Activated T-cell treated with anti-CD3 and anti-CD28 coated beads for 4 hours (primary cell): ENCODE measurements around the gene SYNE3.

Experiments
- DNase-seq: peaks from one replicate; pipeline ENCODE4 v3.0.0-alpha.2; 2020

The SYNE3 gene

DNA sequence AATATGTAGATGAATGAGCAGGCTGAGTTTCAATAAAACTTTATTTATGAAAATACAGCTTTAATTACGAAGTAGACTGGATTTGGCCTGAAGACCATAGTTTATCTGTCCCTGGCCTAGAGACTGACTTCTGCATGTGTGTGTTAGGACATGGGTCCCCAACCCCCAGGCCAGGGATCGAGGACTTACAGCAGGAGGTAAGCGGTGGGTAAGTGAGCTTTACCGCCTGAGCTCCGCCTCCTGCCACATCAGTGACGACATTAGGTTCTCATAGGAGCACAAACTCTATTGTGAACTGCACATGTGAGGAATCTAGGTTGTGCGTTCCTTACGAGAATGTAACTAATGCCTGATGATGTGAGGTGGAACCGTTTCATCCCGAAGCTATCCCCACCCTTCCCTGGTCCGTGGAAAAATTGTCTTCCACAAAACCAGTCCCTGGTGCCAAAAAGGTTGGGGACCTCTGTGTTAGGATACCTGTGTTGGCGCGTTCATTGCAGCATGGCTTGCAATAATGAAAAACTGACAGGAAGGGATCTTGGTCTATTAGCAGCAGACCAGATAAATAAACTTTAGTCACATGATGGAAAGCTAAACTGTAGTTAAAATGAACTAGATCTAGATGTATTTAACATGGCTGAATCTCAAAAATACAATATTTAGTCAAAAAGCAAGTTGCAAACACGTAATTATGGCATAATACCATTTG is 22.5 kb upstream of the SYNE3 start:
- DNase-seq = no peak

- no peak for DNase-seq
Observed at GRCh38 chr14:95537298-95538089, 21.0 kb upstream of the SYNE3 start.

DNA sequence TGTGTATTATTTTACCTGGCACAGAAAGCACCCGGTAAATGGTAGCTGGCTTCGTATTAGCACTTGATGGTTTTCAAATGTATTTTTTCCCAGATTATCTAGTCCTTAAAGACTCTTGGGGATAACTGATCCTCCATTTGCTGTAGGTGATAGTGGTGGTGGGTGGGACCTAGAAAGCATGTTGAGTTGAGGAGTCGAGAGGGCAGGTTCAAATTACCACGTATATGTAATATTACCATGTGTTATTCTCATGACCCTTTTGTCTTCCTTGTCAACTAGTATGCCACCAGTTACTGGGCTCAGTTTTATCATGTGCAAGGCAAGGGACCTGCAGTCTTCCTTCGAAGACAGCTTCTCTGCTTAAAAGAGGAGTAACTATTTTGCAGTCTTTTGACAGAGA is 20.2 kb upstream of the SYNE3 start:
- DNase-seq = no peak

DNA sequence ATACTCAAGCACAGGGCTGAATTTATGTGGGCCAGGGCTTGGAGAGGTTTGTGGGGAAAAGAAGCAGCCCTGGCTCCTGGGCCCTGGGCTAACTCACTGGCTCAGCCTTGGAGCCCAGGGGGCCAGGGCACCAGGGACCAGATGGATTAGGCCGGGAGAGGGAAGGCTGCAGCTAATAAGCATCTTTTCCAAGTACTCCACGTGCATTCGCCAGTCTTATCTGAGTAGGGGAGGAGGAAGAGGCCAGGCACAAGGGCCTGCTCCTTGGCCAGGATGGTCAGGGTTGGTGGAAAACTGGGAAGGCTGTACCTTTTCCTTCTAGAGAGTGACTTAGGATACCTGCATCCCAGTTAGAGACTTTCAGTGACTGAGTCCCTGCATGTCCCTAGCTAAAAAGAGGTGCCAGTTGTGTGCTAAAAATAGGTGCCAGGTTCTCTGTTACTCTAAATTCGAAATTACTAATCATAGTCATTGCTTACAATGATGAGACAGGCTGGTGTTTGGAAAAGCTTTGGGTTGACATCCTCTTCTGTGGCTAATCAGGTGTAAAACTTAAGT is 19.7 kb upstream of the SYNE3 start:
- no peak for DNase-seq

- DNase-seq = no peak
Observed at GRCh38 chr14:95535226-95536021, 19.0 kb upstream of the SYNE3 start.

DNA sequence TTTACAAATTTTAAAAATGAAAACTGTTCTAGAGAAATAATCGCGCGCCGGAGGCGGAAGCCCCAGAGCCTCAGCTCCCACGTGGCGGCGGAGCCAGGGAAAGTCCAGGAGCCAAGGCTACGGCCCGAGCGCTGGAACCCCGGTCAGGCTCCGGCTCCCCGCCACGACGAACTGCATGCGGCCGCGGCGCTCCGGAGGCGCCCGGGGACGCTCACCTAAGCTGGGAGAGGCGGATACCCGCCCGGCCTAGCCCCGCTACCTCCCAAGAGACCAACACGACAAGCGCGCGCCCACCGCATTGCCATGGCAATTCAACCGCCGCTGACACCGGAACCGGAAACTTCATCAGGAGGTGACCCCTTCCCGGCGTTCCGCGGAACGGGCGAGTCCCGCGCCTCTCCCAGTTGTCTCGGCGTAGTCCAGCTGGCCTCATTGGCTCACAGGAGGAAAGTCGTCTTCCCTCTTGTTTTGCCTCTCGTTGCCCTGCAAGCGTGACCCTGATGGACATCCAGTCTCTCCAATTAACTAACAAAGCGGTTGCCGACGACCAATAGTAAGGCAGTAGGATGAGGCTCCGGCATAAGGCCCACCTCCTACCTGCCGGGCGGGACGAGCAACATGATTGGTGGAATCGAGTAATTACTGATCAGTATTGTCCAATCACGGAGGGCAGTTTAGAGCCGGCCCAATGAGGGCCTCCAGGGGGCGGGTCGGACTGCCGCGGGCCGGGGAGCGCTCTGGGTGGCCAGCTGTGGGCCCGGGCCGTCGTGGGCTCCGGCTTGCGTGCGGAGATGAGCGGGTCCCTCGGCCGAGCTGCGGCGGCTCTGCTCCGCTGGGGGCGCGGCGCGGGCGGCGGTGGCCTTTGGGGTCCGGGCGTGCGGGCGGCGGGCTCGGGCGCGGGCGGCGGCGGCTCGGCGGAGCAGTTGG is 18.1 kb upstream of the SYNE3 start, which contains the start of gene GLRX5:
Gene GLRX5 (plus strand): TSS at position 752 of the 927 bp plus-strand sequence. CDS start 40 bp downstream, at position 792.
- DNase-seq = peak; percentile 94

DNA sequence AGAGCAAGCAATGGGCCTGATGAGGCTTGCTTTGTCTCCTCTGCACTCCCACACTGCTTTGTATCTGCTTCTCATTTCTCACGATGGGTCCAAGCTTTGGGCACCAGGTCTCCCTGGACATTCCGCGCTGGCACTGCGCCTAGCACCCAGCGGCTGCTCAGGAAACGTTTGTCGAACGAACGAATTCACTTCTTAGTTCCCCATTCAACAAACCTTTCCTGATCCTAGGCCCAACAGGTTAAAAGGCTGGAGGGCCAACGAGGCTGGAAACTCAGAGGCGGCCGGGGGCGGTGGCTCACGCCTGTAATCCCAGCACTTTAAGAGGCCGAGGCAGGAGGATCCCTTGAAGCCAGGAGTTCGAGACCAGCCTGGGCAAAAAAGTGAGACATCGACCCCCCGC is 17.4 kb upstream of the SYNE3 start:
- DNase-seq = no peak

- no peak for DNase-seq
Observed at GRCh38 chr14:95533391-95533821, 17.0 kb upstream of the SYNE3 start.

DNA sequence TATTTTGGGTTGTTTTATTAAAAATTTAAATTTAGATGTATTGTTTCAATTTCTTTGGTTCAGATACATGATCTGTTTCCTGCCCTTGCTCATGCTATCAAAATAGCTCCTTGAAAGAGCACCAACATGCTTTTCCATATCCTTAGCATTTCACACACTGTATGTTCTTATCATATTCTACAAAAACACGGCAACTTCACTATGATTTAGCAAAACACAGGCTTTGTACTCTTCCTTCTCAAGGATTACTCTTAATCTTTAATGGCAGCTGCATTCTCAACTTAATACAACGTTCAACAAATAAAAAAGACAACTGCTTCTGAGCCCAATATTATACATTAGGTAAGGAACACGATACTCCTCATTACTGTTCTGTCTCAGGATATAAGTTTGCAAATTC is 15.5 kb upstream of the SYNE3 start:
- no peak for DNase-seq

DNA sequence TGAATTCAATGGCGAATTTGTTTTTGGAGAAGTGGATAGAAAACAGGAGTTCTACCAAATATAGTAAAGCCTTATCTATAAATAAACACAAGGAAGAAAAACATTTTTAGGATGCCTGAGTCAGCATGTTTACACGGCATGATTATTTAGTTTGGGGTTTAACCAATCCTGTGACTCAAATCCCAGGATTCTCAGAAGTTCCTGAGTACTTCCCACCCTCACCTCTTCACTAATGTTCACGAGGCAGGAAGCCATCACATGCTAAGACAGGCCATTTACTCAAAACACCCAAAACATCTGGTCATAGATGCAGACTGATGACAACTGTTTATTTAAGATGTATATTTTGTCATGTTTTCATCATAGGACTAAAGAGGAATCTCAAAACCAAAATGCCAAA is 15.0 kb upstream of the SYNE3 start:
- DNase-seq = no peak

DNA sequence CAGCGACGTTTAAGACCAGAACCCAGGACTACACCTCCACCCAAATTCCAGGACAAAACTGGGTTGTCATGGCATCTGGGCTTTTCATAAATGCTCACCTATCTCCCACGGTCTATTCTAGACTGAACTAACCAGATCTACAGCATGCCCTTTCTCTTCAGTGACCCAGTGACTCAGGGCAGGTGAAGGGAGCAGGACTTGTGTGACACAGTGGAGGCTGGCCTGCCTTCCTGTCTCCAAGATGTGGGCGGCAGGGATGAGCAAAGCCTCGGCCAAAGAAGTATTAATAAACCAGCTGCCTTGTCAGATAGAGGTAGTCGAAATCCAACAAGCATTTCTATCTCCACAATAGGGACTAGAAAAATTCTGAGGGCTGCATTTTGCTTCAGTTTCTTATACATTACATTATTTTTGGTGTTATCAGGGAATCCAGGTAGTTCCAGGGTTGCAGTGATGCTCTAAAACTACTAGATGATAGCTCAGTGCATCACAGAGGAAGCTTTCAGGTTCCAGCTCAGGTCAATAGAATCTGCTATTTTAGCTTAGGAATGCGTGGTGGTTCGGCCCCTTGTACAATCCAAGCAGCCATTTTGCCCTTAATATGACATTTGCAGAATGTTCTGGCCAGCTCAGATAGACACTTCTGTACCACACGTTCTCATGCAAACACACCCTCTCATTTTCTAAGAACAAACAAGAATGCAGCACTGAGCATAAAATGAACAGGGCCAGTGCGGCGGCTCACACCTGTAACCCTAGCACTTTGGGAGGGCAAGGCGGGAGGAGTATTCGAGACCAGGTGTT is 14.2 kb upstream of the SYNE3 start:
- no peak for DNase-seq

- no peak for DNase-seq
Observed at GRCh38 chr14:95529216-95529615, 12.8 kb upstream of the SYNE3 start.

DNA sequence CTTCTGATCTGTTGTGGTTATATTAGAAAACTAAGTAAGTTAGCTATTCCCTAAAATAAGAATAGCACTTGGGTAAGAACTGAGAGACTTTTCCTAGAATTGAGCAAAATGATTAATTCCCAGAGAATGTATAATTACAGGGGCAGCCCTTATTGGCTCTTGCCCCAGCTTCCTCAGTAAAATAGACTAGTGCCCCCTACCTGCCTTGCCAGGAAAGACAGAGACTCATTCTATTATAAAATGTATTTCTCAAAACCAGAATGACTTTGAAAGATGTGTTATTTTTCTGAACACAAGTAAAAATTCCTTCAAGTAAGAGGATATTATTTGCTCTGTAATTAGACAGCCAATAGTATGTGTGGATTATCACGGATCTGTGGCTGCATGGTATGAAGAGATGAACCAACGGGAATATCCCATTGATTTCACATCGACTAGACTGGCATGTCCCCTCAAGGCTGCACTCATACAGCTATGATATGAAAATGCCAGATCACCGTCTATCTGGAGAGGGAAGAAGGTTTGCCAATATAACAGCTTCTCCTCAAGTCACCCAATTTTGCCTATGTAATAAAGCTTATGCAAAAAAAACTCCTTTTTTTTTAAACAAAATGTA is 11.0 kb upstream of the SYNE3 start:
- peak; percentile 48 for DNase-seq

DNA sequence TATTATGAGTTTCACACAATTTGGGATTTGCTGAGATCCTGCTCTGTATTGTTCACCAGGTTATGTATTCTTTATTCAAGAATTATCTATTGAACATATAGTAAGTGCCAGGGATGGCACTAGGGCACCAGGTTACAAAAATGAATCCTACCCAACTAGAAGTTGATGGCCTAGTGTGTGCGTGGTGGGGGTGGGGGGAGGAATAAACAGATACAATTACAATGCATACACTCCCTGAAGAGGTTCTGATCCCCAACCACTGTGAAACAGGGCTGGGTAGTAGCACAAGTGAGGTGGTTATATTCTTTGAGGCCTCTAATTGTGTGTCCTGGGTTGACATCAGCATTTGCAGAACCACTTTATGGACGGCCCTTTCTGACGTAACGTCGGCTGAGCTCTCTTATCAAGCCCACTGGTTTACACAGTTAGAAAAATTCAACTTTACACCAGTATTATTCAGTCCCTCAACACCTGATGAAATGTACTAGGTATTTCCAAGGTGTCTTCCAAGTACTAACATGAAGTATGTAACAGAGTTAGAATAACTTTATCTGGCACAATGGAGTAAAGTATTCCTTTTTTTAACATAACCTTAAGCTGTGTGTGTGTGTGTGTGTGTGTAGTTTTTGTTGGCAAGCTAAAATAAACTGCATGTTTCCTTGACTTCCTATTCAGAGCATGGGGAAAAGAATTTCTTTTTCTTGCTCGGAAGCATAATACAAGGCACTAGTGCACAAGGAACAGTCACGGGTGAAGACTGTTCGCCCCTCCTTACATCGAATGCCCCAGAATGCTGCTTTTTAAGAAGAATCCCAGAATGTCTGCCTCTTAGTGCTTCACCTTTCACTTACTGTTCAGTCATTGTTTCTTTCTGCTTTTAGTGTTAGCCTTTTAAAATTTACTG is 10.3 kb upstream of the SYNE3 start:
- DNase-seq = no peak

DNA sequence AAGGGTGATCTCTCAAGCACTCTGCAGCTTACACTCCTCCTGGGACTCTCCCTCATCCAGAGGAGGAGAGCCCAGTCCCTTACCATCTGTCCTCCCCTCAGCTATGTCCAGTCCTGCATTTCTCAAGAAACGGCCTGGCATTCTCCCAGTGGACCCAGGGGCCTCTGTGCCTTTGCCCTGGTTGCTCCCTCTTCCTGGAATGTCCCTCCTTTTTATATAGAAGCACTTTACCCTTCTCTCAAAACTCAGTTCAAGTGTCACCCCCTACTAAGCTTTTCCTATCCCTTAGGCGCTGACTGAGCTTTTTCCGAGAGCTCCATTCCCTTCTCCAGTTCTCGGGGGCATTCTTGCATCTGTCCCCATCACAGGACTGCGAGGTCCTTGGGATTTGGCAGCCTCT is 9.5 kb upstream of the SYNE3 start:
- no peak for DNase-seq

GRCh38 chr14:95524706-95525512 is 8.5 kb upstream of the SYNE3 start:
- no peak for DNase-seq

DNA sequence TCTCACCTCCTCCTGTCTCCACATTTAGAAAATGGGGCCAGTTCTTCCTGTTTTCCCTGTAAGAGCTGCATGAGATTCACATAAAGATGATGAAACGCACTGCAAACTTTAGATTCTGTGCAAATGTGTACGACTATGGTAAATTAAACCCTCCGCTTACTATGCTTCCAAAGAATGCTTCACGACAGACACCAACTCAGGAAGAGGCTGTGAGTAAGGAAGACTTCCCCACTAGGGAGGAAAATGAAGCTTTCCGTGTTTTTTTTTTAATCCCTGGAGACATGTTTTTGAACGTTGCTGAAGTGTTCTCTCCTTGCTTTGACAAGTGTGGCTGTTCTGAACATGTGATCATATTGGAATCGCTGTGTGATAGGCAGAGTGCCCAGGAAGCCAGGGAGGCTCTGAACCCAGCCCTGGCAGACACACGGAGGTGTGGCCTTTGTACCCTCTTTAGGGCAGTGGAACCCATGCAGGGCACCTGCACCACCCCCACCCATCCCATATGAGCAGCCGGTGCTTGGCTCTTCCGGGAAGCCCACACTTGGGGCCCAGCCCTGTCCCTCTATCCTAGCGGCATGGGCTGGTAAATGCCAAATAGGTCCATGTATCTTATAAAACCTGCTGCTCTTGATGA is 7.5 kb upstream of the SYNE3 start:
- DNase-seq = no peak
